Pons (tissue), 1 donor: ENCODE measurements around the gene DRC3.
A peak's percentile ranks its signal among the peaks of the same experiment; 100 is the strongest.

Experiments used
- DNase-seq: peaks from one replicate; pipeline ENCODE4 v3.0.0-alpha.2; 2016; ENCODE audit warnings: low spot score

The DRC3 gene

GRCh38 chr17:17966399-17966798, 6.3 kb upstream of the DRC3 start:
- no peak for DNase-seq

GRCh38 chr17:17970699-17971430, 1.8 kb upstream of the DRC3 start:
- DNase-seq = no peak

GRCh38 chr17:17971431-17972125, 1.1 kb upstream of the DRC3 start:
- DNase-seq = peak; percentile 20

- DNase-seq = no peak
Measured at GRCh38 chr17:17972952-17973254, 241 bp downstream of the DRC3 start.

GRCh38 chr17:17975436-17975835, 2.8 kb downstream of the DRC3 start:
- DNase-seq = no peak

GRCh38 chr17:17976931-17977570, 4.4 kb downstream of the DRC3 start:
- DNase-seq = no peak

GRCh38 chr17:17978481-17979424, 6.1 kb downstream of the DRC3 start:
- DNase-seq = no peak

- no peak for DNase-seq
Measured at GRCh38 chr17:17979778-17980177, 7.1 kb downstream of the DRC3 start.

GRCh38 chr17:17981330-17981729, 8.7 kb downstream of the DRC3 start:
- DNase-seq = peak; percentile 33

GRCh38 chr17:17982801-17983200, 10.1 kb downstream of the DRC3 start:
- DNase-seq = no peak

GRCh38 chr17:17983376-17983775, 10.7 kb downstream of the DRC3 start:
- DNase-seq = no peak

GRCh38 chr17:17983776-17984175, 11.1 kb downstream of the DRC3 start:
- DNase-seq = no peak

- no peak for DNase-seq
Measured at GRCh38 chr17:17985153-17985552, 12.5 kb downstream of the DRC3 start.

GRCh38 chr17:17985555-17985954, 12.9 kb downstream of the DRC3 start:
- no peak for DNase-seq

GRCh38 chr17:17987187-17987896, 14.7 kb downstream of the DRC3 start:
- DNase-seq = no peak

- no peak for DNase-seq
Measured at GRCh38 chr17:17987901-17988300, 15.2 kb downstream of the DRC3 start.

GRCh38 chr17:17988427-17988945, 15.8 kb downstream of the DRC3 start:
- DNase-seq = no peak

GRCh38 chr17:17989081-17989480, 16.4 kb downstream of the DRC3 start:
- DNase-seq = no peak

GRCh38 chr17:17989618-17990017, 17.0 kb downstream of the DRC3 start:
- no peak for DNase-seq

- DNase-seq = no peak
Measured at GRCh38 chr17:17990282-17990681, 17.6 kb downstream of the DRC3 start.

GRCh38 chr17:17993366-17993765, 20.7 kb downstream of the DRC3 start:
- no peak for DNase-seq
